ENCODE results near the gene GNAS. TPM values are rescaled to one million over a fixed set of nuclear protein-coding genes. Genes with fewer than 3 reads are reported as not detected.

GNAS gene
- total RNA-seq, 1 donor from 2014 or later: 2,003 TPM

DNA sequence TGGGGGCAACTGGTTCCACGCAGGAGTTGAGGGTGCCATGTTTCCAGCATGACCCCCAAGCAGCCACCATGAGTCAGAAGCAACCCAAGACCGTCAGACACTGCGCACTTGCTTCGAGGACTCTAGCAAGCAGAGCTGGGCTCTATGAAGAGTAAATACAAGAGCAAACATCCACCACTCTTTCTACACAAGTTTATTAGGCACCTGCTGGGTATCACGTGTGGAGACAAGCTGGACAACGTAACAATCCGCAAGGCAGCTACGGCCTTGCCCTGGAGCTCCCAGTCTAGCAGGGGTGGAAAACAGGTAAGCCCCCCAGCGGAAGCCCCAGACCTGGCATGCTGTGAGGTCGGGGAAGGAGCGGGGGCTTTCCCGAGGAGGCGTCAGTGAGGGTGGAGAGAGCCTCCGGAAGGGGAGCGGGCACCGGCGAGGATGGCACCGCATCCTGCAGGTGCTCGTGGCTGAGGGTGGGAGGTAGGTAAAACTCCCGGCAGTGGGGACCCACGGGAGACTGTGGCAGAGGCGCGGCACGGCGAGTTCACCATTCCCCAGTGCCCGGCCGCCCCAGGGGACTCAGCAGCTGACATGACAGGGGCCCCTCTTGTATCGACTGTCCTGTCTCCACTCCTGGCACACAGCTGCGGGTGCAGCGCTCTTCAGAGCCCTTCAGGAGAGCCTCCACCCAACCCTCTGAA lies 35.4 kb upstream of the GNAS start:
- Histone ChIP-seq H3K9me3 (ENCODE audit: insufficient read depth, low read depth, low read length) (no peaks in the 10 kb centered on the region), H3K36me3 (ENCODE audit: insufficient read depth, low read length) (no peaks in the 10 kb centered on the region), H2AFZ (ENCODE audit: low read depth, low read length) (no peak overlapping the region), H3K79me2 (ENCODE audit: insufficient read depth, low read length) (no peaks in the 10 kb centered on the region), H3K27me3 (ENCODE audit: insufficient read depth, low read length) (peaks cover 5% of the 10 kb centered on the region), H3K9ac (ENCODE audit: low read length) (no peak overlapping the region), H3K27ac (ENCODE audit: low read depth, low read length) (no peak overlapping the region), H3K4me1 (ENCODE audit: insufficient read depth, low read length) (peaks cover 16% of the 10 kb centered on the region), H3K4me2 (ENCODE audit: low read length) (no peak overlapping the region), H4K20me1 (ENCODE audit: insufficient read depth, low read length) (peaks cover 4% of the 10 kb centered on the region), H3K4me3 (ENCODE audit: insufficient read depth, low read depth, low read length) (no peak overlapping the region)
- TF ChIP-seq, protein P1, sequence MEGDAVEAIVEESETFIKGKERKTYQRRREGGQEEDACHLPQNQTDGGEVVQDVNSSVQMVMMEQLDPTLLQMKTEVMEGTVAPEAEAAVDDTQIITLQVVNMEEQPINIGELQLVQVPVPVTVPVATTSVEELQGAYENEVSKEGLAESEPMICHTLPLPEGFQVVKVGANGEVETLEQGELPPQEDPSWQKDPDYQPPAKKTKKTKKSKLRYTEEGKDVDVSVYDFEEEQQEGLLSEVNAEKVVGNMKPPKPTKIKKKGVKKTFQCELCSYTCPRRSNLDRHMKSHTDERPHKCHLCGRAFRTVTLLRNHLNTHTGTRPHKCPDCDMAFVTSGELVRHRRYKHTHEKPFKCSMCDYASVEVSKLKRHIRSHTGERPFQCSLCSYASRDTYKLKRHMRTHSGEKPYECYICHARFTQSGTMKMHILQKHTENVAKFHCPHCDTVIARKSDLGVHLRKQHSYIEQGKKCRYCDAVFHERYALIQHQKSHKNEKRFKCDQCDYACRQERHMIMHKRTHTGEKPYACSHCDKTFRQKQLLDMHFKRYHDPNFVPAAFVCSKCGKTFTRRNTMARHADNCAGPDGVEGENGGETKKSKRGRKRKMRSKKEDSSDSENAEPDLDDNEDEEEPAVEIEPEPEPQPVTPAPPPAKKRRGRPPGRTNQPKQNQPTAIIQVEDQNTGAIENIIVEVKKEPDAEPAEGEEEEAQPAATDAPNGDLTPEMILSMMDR (IDR thresholded peaks at IDR 0.05; ENCODE audit: insufficient read depth, low read depth, low read length): no peak
- no peak for TF ChIP-seq EZH2 (IDR thresholded peaks at IDR 0.05; ENCODE audit: insufficient read depth, low read length)
- peaks cover 22% of the 10 kb centered on the region for H3K9me3 Mint-ChIP-seq (ENCODE audit: unreplicated experiment)
- peak overlapping the region; percentile 66 for H3K27ac Mint-ChIP-seq (ENCODE audit: unreplicated experiment)
- peaks cover 21% of the 10 kb centered on the region for H3K36me3 Mint-ChIP-seq (ENCODE audit: low read depth, unreplicated experiment)
- no peak overlapping the region for H3K4me3 Mint-ChIP-seq (ENCODE audit: unreplicated experiment)
- H3K27me3 Mint-ChIP-seq (ENCODE audit: low read depth, unreplicated experiment): peaks cover 1% of the 10 kb centered on the region
- no peak for FAIRE-seq
- no peak for DNase-seq (ENCODE audit: low read depth)
- H3K4me1 Mint-ChIP-seq (ENCODE audit: low read depth, unreplicated experiment): peaks cover 16% of the 10 kb centered on the region

DNA sequence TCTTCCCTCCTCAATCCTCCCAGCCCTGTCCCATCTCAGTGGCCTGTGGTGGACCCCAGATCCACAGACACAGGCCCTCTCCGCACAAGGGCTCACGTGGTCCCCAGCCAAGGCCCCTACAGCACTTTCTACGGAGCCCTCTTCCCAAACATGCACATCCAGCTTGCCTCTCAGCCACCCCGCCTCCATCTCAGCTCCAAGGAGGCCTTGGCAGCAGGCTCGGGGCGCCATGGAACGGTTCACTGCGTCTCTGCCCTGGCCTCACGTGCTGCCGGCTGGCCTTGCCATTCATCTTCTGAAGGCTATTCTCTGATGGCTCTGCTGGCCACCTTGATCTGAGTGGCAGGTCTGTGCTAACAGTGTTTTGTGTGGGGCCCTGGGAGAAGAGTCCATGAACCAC lies 34.8 kb upstream of the GNAS start:
- Histone ChIP-seq H3K36me3 (ENCODE audit: insufficient read depth, low read length) (no peaks in the 10 kb centered on the region), H3K27me3 (ENCODE audit: insufficient read depth, low read length) (peaks cover 2% of the 10 kb centered on the region), H4K20me1 (ENCODE audit: insufficient read depth, low read length) (peaks cover 4% of the 10 kb centered on the region), H2AFZ (ENCODE audit: low read depth, low read length) (no peak overlapping the region), H3K9me3 (ENCODE audit: insufficient read depth, low read depth, low read length) (no peaks in the 10 kb centered on the region), H3K79me2 (ENCODE audit: insufficient read depth, low read length) (no peaks in the 10 kb centered on the region), H3K4me1 (ENCODE audit: insufficient read depth, low read length) (peaks cover 16% of the 10 kb centered on the region), H3K4me2 (ENCODE audit: low read length) (no peak overlapping the region), H3K4me3 (ENCODE audit: insufficient read depth, low read depth, low read length) (no peak overlapping the region), H3K9ac (ENCODE audit: low read length) (peak overlapping the region; percentile 25), H3K27ac (ENCODE audit: low read depth, low read length) (no peak overlapping the region)
- Mint-ChIP-seq H3K27me3 (ENCODE audit: low read depth, unreplicated experiment) (peaks cover 3% of the 10 kb centered on the region), H3K27ac (ENCODE audit: unreplicated experiment) (peak overlapping the region; percentile 66), H3K9me3 (ENCODE audit: unreplicated experiment) (peaks cover 22% of the 10 kb centered on the region), H3K4me3 (ENCODE audit: unreplicated experiment) (no peak overlapping the region), H3K4me1 (ENCODE audit: low read depth, unreplicated experiment) (peaks cover 16% of the 10 kb centered on the region), H3K36me3 (ENCODE audit: low read depth, unreplicated experiment) (peaks cover 23% of the 10 kb centered on the region)
- DNase-seq (ENCODE audit: low read depth): no peak
- no peak for FAIRE-seq
- TF ChIP-seq, protein P1 (IDR thresholded peaks at IDR 0.05; ENCODE audit: insufficient read depth, low read depth, low read length): no peak
- no peak for TF ChIP-seq EZH2 (IDR thresholded peaks at IDR 0.05; ENCODE audit: insufficient read depth, low read length)
